LoVo (cell line): ENCODE data around the gene PRPSAP2.
A peak's percentile ranks its signal among the peaks of the same experiment; 100 is the strongest.
"Not testable (repeated sequence)": the region's sequence is repeated elsewhere in the genome, so short reads cannot be mapped to it uniquely, and the experiment has no call there.

Experiments used
- DNase-seq: peaks from one replicate; pipeline ENCODE4 v3.0.0-alpha.2; 2016; ENCODE audit warnings: low spot score

Gene PRPSAP2

GRCh38 chr17:18944646-18945045 is 86.7 kb downstream of the PRPSAP2 start:
- no peak for DNase-seq

GRCh38 chr17:18946536-18946935 is 88.6 kb downstream of the PRPSAP2 start:
- no peak for DNase-seq

GRCh38 chr17:18947866-18948265 is 89.9 kb downstream of the PRPSAP2 start:
- DNase-seq = no peak

- DNase-seq = no peak
Observed at GRCh38 chr17:18948476-18949006, 90.6 kb downstream of the PRPSAP2 start.

GRCh38 chr17:18949566-18949965 is 91.6 kb downstream of the PRPSAP2 start:
- DNase-seq = no peak

GRCh38 chr17:18950346-18950745 is 92.4 kb downstream of the PRPSAP2 start:
- no peak for DNase-seq

- no peak for DNase-seq
Observed at GRCh38 chr17:18950944-18951905, 93.3 kb downstream of the PRPSAP2 start.

GRCh38 chr17:18951941-18952842 is 94.3 kb downstream of the PRPSAP2 start, which contains the start of gene SLC5A10:
TSS of gene SLC5A10 (plus strand) at chr17:18952165. CDS start at chr17:18952206, 41 bp downstream.
- DNase-seq = no peak

GRCh38 chr17:18953231-18953728 is 95.3 kb downstream of the PRPSAP2 start:
- no peak for DNase-seq

- DNase-seq = no peak
Observed at GRCh38 chr17:18954321-18954720, 96.4 kb downstream of the PRPSAP2 start.

- DNase-seq = no peak
Observed at GRCh38 chr17:18955009-18955408, 97.1 kb downstream of the PRPSAP2 start.

- DNase-seq = not testable (repeated sequence)
Observed at GRCh38 chr17:18956021-18956420, 98.1 kb downstream of the PRPSAP2 start.

- DNase-seq = no peak
Observed at GRCh38 chr17:18956581-18956980, 98.7 kb downstream of the PRPSAP2 start.

GRCh38 chr17:18957831-18958230 is 99.9 kb downstream of the PRPSAP2 start:
- DNase-seq = no peak

- no peak for DNase-seq
Observed at GRCh38 chr17:18958611-18959010, 100.7 kb downstream of the PRPSAP2 start.

GRCh38 chr17:18959071-18959844 is 101.3 kb downstream of the PRPSAP2 start:
- no peak for DNase-seq

- DNase-seq = no peak
Observed at GRCh38 chr17:18959845-18960240, 101.9 kb downstream of the PRPSAP2 start.

GRCh38 chr17:18960241-18960665 is 102.3 kb downstream of the PRPSAP2 start:
- DNase-seq = no peak

GRCh38 chr17:18960803-18961511 is 103.0 kb downstream of the PRPSAP2 start:
- peak; percentile 74 for DNase-seq

- DNase-seq = no peak
Observed at GRCh38 chr17:18961634-18962493, 103.9 kb downstream of the PRPSAP2 start.
